Measurements from ENCODE around the gene CUX1. TPM values are rescaled to one million over a fixed set of nuclear protein-coding genes. Genes with fewer than 3 reads are reported as not detected.
"Not testable (repeated sequence)": the region's sequence is repeated elsewhere in the genome, so short reads cannot be mapped to it uniquely, and the experiment has no call there.

Gene CUX1
- total RNA-seq, 1 donor: 46.2 TPM

- no peak for TF ChIP-seq CTCF (IDR thresholded peaks at IDR 0.05; ENCODE audit: insufficient read depth, low read depth, low read length)
- DNase-seq (ENCODE audit: low read depth): no peak
- no peak overlapping the region for H3K4me3 ChIP-seq (ENCODE audit: low read depth, low read length)
Observed at GRCh38 chr7:101846800-101847538, 29.5 kb downstream of the CUX1 start.

GRCh38 chr7:101848208-101848951 is 31.0 kb downstream of the CUX1 start:
- H3K4me3 ChIP-seq (ENCODE audit: low read depth, low read length): no peak overlapping the region
- no peak for TF ChIP-seq CTCF (IDR thresholded peaks at IDR 0.05; ENCODE audit: insufficient read depth, low read depth, low read length)
- no peak for DNase-seq (ENCODE audit: low read depth)

- DNase-seq (ENCODE audit: low read depth): not testable (repeated sequence)
Observed at GRCh38 chr7:101849314-101849713, 31.9 kb downstream of the CUX1 start.

GRCh38 chr7:101852364-101852763 is 34.9 kb downstream of the CUX1 start:
- H3K4me3 ChIP-seq (ENCODE audit: low read depth, low read length); DNase-seq (ENCODE audit: low read depth): not testable (repeated sequence)

More at GRCh38 chr7:101849314-101849713, 31.9 kb downstream of the CUX1 start:
- not testable (repeated sequence) for H3K4me3 ChIP-seq (ENCODE audit: low read depth, low read length)

- H3K4me3 ChIP-seq (ENCODE audit: low read depth, low read length): no peak overlapping the region
- no peak for TF ChIP-seq CTCF (IDR thresholded peaks at IDR 0.05; ENCODE audit: insufficient read depth, low read depth, low read length)
- DNase-seq (ENCODE audit: low read depth): no peak
Observed at GRCh38 chr7:101853684-101854083, 36.3 kb downstream of the CUX1 start.

GRCh38 chr7:101854084-101854865 is 36.8 kb downstream of the CUX1 start:
- no peak for DNase-seq (ENCODE audit: low read depth)
- no peak for TF ChIP-seq CTCF (IDR thresholded peaks at IDR 0.05; ENCODE audit: insufficient read depth, low read depth, low read length)
- H3K4me3 ChIP-seq (ENCODE audit: low read depth, low read length): no peak overlapping the region

GRCh38 chr7:101856473-101857357 is 39.3 kb downstream of the CUX1 start:
- peak; percentile 97 for DNase-seq (ENCODE audit: low read depth)
- H3K4me3 ChIP-seq (ENCODE audit: low read depth, low read length): peak overlapping the region; percentile 43
- TF ChIP-seq CTCF (IDR thresholded peaks at IDR 0.05; ENCODE audit: insufficient read depth, low read depth, low read length): peak; percentile 65

Measured in fibroblast of villous mesenchyme (primary cell).